Globus pallidus (tissue), 1 donor: ENCODE results near the gene SREBF1.

Source experiments
- DNase-seq: peaks from one replicate; pipeline ENCODE4 v3.0.0-alpha.2; 2015; ENCODE audit warnings: low spot score

SREBF1 gene

DNA sequence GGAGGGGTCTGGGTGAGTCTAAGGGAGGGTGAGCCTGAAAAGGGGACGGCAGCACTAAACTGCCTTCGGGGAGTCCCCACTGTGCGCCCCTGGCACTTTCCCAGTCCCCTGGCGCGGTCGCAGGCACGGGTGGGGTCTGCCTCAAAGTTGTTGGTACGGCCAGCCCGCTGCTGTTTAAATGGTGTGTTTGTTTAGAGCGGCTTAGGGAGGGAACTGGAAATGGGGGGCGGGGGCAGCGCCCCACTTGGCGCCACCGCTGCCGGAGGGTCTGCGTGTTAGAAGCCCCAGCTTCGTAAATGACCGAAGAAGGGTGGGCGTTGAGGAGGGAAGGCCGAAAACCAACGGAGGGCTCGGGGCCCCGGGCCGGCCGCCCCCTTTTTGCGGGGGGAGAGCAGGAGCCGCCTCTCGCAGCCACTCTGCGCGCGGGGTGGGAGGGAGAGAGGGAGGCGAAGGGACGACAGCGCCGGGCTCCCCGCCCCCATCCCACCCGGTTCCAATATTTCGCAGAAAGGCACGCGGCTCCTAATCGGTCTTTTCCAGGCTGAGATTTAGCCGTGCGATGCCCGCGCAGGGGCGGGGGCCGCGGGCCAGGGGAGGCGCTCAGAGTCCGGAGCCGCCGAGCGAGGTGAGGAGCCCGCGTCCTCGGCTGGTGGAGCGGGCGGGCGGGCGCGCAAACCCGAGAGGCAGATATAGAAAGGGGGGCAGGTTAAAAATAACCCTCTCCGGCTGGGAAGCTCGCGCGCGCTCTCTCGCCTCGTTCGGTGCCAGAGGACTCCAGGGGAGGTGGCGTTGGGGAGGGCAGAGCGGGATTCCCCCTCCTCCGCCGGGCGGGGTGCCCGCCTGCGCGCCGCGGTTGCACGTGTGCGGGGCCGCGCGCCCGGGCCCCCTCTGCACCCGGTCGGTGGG lies 54.9 kb downstream of the SREBF1 start:
- peak; percentile 91 for DNase-seq

DNA sequence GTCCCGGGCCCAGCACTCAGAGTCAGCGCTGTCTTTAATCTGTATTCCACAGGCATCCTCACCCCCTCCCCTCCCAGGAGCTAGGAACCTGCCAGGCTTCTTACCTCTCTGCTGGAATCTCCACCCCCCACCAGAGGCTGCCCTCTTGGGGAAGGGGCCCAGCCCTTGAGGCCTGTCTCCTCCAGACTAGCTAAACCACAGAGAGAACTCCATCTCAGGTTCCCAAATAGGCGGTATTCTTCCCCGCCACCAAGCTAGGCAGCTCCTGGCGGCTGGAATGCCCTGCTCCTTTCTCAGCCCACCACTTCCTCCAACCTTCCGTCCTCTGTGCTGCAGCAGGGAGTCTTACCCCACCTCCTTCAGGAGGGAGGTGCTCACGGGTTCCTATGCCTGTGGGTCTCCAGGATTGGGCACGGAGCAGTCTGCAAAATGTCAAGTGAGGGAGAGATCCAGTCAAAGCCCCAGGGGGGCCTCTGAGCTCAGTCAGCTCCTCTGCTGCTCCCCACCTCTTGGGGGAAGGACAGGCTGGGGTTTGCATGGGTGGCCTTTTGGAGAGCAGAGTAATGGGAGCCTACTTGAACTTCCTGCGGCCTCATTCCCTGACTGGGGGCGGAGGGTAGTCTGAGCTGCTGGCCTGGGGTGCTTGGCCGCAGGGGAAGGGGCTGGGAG lies 55.7 kb downstream of the SREBF1 start:
- DNase-seq, result peak; percentile 51

DNA sequence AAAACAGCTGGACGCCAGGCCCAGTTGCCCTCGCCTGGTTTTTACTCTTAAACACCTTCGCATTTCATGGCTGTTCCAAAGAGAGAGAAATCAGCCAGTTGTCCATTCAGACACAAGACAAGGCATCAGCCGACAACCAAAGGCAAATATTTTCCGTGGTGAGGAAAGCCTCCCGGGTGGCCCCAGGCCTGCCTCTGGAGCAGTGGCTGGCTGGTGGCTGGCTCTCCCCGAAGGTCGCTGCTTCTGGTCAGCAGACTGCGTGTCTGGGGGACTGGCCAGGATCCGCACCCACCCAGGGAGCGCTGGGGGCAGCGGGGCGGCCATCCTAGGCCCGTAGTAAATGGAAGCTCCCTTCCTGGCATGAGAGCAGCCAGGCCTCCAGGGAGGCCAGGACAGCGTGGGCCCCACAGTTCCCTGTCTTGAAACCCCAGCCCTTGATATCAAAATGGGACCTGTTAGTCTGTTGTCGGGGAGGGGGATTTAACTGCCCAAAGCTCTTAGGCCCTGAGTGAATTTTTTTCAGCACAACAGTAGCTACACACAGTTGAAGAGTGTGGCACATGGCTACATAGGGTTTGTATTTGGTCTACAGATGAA lies 57.7 kb downstream of the SREBF1 start:
- peak; percentile 45 for DNase-seq

DNA sequence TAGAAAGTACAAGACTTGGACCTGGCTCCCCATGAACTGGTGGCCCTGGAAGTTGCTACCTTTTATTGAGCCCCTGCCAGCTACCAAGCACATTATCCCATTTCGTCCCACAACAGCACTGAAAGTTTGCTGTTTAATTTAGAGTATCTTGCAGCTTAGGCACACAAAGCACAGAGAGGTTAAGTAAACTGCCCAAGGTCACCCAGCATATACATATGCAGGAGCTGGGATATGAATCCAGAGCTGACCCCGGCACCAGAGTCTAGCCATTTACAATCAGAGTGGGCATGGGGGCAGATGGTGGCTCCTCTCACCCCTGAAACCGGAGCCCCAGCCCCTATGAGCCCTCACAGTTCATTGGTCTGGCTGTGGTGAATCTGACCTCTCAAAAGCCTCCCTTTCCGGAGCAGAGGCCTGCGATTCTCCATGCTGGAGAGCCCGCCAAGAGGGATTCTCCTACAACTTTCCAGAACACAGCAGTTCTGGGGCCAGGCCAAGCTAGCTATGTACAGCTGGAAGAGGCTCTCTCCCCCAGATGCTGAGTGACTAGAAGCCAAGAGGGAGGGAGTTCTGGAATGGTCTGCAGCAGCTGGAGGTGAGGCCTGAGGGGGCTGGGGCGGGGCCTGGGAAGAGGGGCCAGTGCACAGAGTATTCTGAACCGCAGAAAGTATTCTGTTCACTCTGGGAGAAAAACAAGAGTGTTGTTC lies 58.3 kb downstream of the SREBF1 start:
- peak; percentile 85 for DNase-seq

GRCh38 chr17:17776889-17777288 lies 59.9 kb downstream of the SREBF1 start:
- no peak for DNase-seq

GRCh38 chr17:17774009-17774881 lies 62.5 kb downstream of the SREBF1 start:
- no peak for DNase-seq

GRCh38 chr17:17772231-17772630 lies 64.6 kb downstream of the SREBF1 start:
- DNase-seq, result no peak

DNA sequence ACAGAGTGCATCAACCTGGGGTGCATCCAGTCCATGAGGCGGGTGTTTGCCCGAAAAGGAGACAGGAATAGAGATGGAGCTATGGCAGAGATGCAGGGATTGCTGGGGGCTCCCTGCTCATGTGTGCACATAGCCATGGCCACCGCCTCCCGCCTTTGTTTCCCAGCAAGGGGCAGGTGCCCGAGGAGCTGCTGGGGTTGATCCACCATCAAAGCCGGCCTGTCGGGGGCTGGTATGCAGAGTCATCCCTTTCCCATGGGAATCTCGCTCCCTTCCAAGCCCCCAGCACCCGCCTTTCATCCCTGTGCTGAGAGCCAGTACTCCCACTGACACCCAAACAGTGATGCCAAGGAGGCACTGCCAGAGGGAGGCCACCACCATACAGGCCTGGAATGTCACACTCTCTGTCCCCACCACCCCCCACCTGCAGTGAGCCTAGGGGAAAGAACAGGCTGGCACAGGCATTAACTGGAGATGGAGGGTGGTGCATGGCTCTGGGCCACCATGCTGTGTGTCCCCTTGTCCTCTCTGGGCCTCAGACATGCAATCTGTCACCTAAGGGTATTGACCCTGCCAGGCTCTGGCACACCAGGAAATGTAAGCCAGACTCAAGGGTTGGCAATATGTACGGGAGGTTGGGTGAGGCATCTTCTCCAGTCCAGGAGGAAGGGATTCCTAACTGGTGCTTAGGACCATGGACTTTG lies 65.1 kb downstream of the SREBF1 start:
- DNase-seq, result no peak

DNA sequence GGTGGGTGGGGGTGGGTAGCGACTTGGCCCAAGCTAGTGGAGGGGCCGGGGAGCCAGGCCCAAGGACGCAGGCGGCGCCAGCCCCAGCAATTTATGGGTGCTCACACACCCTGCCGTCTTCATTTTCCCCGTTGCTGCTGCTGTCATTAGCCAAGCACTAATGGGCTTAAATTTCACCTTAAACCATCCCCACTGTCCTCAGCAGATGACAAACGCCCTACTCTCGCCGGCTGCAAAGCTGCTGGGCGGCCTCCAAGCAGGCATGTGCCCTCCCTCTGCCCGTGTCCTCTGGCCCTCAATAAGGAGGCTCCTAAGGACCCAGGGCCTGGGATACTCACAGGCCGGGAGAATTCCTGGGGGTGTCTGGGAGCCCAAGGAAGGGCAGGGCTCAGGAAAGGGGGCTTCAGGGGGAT lies 66.1 kb downstream of the SREBF1 start:
- no peak for DNase-seq

DNA sequence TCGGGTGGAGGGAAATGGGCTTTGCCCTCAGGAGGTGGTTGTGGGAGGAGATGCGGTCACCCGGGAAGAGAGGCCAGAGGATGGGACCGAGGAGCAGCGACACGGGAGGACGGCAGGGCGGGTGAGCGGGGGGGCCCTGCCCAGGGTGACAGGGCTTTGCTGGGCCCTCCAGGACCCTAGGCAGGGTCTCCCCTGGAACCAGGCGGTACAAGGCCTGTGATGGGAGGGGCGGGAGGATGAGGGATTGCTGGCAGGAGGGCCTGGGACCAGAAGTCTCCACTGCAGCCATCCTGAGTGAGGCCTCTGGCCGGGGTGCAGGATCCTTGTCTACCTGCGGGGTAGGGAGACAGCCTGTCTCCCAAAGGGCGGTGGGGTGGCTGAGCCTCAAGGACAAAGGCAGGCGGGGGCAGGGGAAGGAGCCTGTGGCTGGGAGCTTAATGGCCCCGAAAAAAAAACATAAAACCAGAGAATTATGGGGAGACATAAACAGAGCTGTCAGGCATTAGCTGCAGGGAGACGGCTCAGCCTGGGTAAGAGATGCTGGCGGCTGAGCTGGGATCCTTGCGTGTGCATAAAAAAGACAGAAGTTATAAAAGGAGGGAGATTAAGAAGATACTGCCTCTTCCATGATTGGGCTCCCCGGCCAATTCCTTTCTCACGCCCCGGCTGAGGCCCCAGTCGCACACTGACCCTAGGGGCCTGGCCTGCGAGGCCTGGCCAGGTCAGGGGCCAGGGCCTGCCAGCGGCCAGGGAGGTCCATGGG lies 66.7 kb downstream of the SREBF1 start:
- no peak for DNase-seq

DNA sequence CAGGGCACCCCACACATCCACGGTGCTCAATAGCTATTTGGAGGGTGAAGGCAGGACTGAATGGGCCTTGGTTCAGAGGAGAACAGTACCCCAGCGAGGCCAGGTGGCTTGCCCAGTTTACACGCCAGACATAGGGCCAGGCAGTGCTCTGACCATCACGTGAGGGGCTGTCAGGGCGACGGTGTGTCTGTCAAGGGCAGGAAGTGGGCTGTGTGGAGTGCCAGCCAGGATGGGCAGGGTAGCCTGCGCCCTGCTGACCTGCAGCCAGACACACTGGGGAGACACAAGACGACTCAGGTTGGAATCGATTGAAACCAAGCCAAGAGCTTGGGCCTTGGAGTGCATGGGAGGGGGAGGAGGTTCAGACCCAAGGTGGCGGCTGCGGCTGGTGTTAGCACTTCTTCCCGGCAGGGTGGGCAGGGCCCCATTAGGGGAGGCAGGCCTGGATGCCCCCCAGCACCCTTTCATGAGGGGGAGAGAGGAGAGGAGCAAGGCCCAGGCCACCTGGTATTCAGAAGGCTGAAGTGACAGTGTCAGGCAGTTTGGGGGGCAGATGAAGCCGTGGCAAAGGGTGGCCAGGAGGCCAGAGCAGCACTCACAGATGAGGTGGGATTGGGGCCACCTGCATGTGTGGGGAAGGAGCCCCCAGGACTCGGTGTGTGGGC lies 68.2 kb downstream of the SREBF1 start:
- DNase-seq, result no peak

- no peak for DNase-seq
Observed at GRCh38 chr17:17767887-17768418, 68.8 kb downstream of the SREBF1 start.

GRCh38 chr17:17767154-17767869 lies 69.5 kb downstream of the SREBF1 start:
- no peak for DNase-seq

- no peak for DNase-seq
Observed at GRCh38 chr17:17766744-17767120, 70.1 kb downstream of the SREBF1 start.

GRCh38 chr17:17766077-17766743 lies 70.6 kb downstream of the SREBF1 start:
- peak; percentile 67 for DNase-seq

GRCh38 chr17:17765359-17766076 lies 71.3 kb downstream of the SREBF1 start:
- DNase-seq, result no peak

DNA sequence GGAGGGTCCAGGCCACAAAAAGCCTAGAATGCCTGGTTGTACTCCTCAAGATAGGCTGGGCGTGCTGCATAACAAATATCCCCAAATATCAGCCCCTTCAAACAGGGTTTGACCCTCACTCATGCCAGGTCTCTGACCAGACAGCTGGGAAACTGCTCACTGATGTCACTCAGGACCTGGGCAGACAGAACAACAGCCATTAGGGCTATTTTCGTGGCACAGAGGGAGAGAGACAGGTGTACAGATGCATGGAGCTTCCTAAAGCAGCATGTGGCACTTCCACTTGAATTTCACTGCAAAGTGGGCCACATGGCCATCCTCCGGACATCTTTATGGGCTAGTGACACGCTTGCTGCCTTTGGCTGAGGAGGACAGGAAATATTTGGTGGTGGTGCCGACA lies 73.1 kb downstream of the SREBF1 start:
- DNase-seq, result no peak
